Measurements from ENCODE around the gene OR6C76. TPM values are rescaled to one million over a fixed set of nuclear protein-coding genes. Genes with fewer than 3 reads are reported as not detected.

The OR6C76 gene
- polyA plus RNA-seq, 1 experiment: not detected

DNA sequence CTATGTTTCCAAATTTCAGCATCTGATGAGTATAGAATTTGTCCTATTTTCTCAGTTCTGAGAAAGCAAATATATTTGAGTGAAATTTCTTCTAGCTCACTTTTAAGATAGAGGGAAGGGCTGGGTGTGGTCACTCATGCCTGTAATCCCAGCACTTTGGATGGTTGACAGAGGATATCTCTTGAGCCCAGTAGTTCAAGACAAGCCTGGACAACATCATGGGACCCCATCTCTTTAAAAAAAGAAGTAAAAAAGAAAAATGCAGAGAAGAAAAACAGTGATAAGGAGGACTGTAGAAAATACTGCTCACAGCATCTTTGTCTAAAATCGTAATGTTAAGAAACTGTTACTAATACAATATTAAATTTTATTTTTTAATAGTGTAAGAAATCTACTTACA is 46.2 kb downstream of the OR6C76 start:
- Histone ChIP-seq H3K4me3 (ENCODE audit: low read depth, low read length) (no peak overlapping the region), H3K27me3 (ENCODE audit: control insufficient read depth, insufficient read depth, low read length) (no peaks in the 10 kb centered on the region), H3K36me3 (ENCODE audit: control insufficient read depth, insufficient read depth, low read length) (no peaks in the 10 kb centered on the region)
- CTCF ChIA-PET: no interaction called here
- DNase-seq (ENCODE audit: low read depth): no peak
- TF ChIP-seq, protein P1, sequence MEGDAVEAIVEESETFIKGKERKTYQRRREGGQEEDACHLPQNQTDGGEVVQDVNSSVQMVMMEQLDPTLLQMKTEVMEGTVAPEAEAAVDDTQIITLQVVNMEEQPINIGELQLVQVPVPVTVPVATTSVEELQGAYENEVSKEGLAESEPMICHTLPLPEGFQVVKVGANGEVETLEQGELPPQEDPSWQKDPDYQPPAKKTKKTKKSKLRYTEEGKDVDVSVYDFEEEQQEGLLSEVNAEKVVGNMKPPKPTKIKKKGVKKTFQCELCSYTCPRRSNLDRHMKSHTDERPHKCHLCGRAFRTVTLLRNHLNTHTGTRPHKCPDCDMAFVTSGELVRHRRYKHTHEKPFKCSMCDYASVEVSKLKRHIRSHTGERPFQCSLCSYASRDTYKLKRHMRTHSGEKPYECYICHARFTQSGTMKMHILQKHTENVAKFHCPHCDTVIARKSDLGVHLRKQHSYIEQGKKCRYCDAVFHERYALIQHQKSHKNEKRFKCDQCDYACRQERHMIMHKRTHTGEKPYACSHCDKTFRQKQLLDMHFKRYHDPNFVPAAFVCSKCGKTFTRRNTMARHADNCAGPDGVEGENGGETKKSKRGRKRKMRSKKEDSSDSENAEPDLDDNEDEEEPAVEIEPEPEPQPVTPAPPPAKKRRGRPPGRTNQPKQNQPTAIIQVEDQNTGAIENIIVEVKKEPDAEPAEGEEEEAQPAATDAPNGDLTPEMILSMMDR (IDR thresholded peaks at IDR 0.05; ENCODE audit: insufficient read depth, low read depth, low read length): no peak
- POLR2A ChIA-PET: no interaction called here

Other genes with a start within 250 kb of the OR6C76 start
- not detected in 2 replicates for gene OR10A7, start 205.2 kb upstream of the OR6C76 start, polyA plus RNA-seq (2011; rRNA removed)
- gene OR6C74, start 181.6 kb upstream of the OR6C76 start, polyA plus RNA-seq (2011; rRNA removed): not detected in 2 replicates
- not detected in 2 replicates for gene OR6C6, start 129.7 kb upstream of the OR6C76 start, polyA plus RNA-seq (2011; rRNA removed)
- gene OR6C1, start 111.9 kb upstream of the OR6C76 start, polyA plus RNA-seq (2011; rRNA removed): not detected in 2 replicates
- gene OR6C3, start 95.5 kb upstream of the OR6C76 start, polyA plus RNA-seq (2011; rRNA removed): not detected in 2 replicates
- gene OR6C75, start 63.3 kb upstream of the OR6C76 start, polyA plus RNA-seq (2011; rRNA removed): not detected in 2 replicates
- not detected in 2 replicates for gene OR6C65, start 25.7 kb upstream of the OR6C76 start, polyA plus RNA-seq (2011; rRNA removed)
- gene OR6C2, start 17.8 kb downstream of the OR6C76 start, polyA plus RNA-seq (2011; rRNA removed): not detected in 2 replicates
- not detected in 2 replicates for gene OR6C70, start 43.9 kb downstream of the OR6C76 start, polyA plus RNA-seq (2011; rRNA removed)
- gene OR6C68, start 66.1 kb downstream of the OR6C76 start, polyA plus RNA-seq (2011; rRNA removed): not detected in 2 replicates
- gene OR6C4, start 123.3 kb downstream of the OR6C76 start, polyA plus RNA-seq (2011; rRNA removed): not detected in 2 replicates
- gene OR2AP1, start 146.2 kb downstream of the OR6C76 start, polyA plus RNA-seq (2011; rRNA removed): not detected in 2 replicates
- not detected in 2 replicates for gene OR10P1, start 210.6 kb downstream of the OR6C76 start, polyA plus RNA-seq (2011; rRNA removed)